ENCODE data around the gene ANKRD11.

ANKRD11 gene

DNA sequence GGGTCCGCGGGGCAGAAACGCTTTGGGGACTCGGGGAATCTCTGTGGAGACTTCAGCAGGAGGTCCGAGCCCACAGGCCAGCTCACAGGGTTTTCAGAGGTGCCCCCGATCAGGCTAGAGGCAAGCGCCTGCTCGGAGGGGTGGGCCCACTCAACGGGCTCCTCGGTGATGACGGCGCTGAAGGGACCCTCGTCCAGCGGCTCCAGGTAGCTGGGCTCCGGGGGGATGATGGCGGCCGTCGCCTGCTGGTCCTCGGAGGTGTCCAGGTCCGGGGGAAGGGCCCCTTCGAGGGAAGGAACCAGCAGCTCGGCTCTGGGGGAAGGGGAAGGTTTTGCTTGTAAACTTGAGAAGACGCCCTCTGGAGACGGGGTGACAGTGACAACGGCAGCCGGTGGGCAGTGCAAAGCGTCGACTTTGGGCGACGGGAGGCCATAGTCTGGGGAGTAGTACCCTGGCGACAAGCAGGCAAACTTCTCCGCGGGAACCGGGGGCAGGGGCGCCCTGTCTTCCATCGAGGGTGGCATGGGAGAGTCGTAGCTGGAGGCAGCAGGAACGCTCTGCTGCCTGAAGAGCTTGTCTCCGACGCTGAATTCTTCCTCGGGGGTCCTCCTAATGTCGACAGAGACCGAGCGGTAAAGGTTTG lies 209.7 kb downstream of the ANKRD11 start:
- H3K9me3 ChIP-seq (ENCODE audit: control insufficient read depth, low read length): no peaks in the 10 kb centered on the region
- DNase-seq: no peak
- peaks cover 70% of the 10 kb centered on the region for H3K36me3 ChIP-seq (ENCODE audit: control insufficient read depth, insufficient read depth, low read length)
- H3K27ac ChIP-seq (ENCODE audit: insufficient read depth, low read length, poor library complexity, severe bottlenecking): no peak overlapping the region
- H3K27me3 ChIP-seq (replicated peaks; ENCODE audit: control insufficient read depth, insufficient read depth, low read length, poor library complexity, severe bottlenecking): no peaks in the 10 kb centered on the region
- no peak overlapping the region for H3K4me3 ChIP-seq (ENCODE audit: insufficient read depth, low read depth, low read length, poor library complexity, severe bottlenecking)
- no peaks in the 10 kb centered on the region for H3K4me1 ChIP-seq (ENCODE audit: control insufficient read depth, insufficient read depth, low read length, poor library complexity, severe bottlenecking)

DNA sequence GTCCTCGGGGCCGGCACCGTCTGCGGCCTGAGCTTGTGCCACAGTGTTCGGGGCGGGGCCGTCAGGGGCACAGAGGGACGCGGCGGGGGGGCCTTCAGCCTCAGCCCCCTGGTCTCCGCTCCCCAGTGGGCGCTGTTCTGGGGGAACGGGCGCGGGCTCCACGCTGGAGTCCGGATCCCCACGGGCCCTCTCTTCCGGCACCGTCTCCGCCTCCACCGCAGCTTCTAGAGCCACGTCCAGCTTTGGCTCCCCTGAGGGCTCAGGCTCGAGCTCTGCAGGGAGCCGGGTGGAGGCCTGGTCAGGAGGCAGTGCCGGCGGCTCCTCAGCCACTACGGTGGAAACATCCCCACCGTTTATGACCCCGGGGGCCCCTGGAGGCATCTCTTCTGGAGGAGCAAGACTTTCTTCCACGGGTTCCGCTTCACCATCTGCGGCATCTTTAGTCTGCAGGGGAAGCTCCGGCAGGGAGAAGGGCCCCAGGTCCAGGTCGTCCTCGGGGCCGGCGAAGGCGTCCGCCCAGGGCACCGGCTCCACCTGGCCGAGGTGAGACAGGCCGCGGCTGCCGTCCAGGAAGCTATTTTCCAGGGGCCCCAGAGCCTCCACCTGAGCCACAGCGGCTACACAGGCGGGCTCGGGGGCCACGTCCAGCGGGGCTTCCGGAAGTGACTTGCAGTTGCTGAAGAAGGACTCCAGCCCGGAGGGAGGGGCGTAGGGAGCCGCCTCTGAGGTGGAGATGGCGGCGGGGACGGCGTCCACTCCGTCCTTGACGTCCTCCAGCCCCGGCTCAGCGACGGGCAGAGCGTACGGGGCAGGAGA lies 210.5 kb downstream of the ANKRD11 start:
- Histone ChIP-seq H3K36me3 (ENCODE audit: control insufficient read depth, insufficient read depth, low read length) (peaks cover 70% of the 10 kb centered on the region), H3K27ac (ENCODE audit: insufficient read depth, low read length, poor library complexity, severe bottlenecking) (no peak overlapping the region), H3K9me3 (ENCODE audit: control insufficient read depth, low read length) (no peaks in the 10 kb centered on the region), H3K4me3 (ENCODE audit: insufficient read depth, low read depth, low read length, poor library complexity, severe bottlenecking) (no peak overlapping the region), H3K4me1 (ENCODE audit: control insufficient read depth, insufficient read depth, low read length, poor library complexity, severe bottlenecking) (no peaks in the 10 kb centered on the region), H3K27me3 (replicated peaks; ENCODE audit: control insufficient read depth, insufficient read depth, low read length, poor library complexity, severe bottlenecking) (no peaks in the 10 kb centered on the region)
- no peak for DNase-seq

DNA sequence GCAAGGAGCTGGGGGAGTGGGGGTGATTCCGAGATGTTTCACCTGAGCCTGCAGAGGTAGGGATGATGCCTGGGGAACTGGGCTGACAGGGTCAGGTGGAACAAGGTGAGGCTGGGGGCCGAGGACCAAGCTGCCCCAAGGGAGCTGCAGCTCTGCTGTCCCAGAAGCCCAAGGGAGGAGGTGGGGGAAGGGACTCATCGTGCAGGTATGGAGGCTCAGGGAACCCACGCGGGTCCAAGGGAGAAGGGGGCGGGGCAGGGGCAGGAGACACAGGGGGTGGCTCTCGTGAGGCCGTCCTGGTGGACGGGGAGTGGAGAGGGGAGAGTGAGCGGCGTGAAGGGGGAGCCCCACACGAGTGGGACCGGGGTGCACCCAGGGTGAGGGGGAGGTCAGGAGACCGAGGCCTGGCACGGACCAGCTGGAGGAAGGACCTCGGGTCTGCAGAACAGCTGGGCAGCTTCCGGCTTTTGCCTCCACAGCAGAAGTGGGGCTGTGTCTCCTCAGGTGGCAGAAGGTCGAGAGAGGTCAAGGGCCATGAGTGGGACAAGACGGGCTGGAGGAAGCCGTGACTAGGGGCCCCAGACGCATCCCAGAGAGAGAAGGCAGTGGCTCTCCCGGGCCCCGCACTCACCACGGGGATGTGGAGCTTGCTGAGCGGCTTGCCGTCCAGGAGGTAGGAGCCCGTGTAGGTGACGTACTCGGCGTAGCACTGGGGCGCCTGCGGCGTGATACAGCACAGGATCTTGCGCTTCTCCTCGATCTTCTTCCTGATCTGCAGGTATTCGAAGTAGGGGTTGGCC lies 211.7 kb downstream of the ANKRD11 start:
- H3K27ac ChIP-seq (ENCODE audit: insufficient read depth, low read length, poor library complexity, severe bottlenecking): no peak overlapping the region
- no peaks in the 10 kb centered on the region for H3K4me1 ChIP-seq (ENCODE audit: control insufficient read depth, insufficient read depth, low read length, poor library complexity, severe bottlenecking)
- H3K9me3 ChIP-seq (ENCODE audit: control insufficient read depth, low read length): no peaks in the 10 kb centered on the region
- no peaks in the 10 kb centered on the region for H3K27me3 ChIP-seq (replicated peaks; ENCODE audit: control insufficient read depth, insufficient read depth, low read length, poor library complexity, severe bottlenecking)
- no peak overlapping the region for H3K4me3 ChIP-seq (ENCODE audit: insufficient read depth, low read depth, low read length, poor library complexity, severe bottlenecking)
- no peak for DNase-seq
- H3K36me3 ChIP-seq (ENCODE audit: control insufficient read depth, insufficient read depth, low read length): peaks cover 71% of the 10 kb centered on the region

DNA sequence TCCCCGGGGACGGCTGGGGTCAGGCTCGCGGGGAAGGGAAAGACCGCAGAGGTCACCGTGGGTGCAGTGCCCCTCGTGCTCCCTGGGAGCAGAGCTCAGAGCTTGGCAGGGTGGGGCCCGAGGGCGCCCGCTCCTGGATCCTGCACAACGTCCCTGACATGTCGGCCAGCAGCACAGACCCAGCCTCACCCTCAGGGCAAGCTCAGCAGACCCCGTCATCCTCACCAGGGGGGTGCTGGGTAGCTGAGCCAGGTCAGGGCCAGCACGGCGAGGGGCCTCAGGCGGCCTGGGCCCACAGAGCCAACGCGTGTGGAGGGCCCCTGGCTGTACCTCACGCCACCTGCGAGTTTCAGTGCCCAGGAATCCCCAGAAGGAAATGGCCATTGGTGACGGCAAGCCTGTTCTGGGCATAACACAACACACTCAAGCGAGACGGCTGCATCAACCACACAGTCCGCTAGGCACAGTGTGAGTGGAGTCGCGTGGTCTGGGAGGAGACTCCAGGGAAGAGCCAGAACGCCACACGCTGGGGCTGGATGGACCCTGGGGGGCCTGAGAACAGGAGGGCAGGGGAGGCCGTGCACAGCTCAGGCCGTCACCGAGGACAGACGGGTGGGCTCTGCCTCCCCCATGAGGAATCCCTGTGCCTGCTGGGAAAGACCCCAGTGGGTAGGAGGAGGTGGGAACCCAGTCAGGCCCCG lies 212.6 kb downstream of the ANKRD11 start:
- H3K27ac ChIP-seq (ENCODE audit: insufficient read depth, low read length, poor library complexity, severe bottlenecking): no peak overlapping the region
- H3K4me1 ChIP-seq (ENCODE audit: control insufficient read depth, insufficient read depth, low read length, poor library complexity, severe bottlenecking): no peaks in the 10 kb centered on the region
- H3K9me3 ChIP-seq (ENCODE audit: control insufficient read depth, low read length): no peaks in the 10 kb centered on the region
- H3K4me3 ChIP-seq (ENCODE audit: insufficient read depth, low read depth, low read length, poor library complexity, severe bottlenecking): no peak overlapping the region
- no peak for DNase-seq
- peaks cover 78% of the 10 kb centered on the region for H3K36me3 ChIP-seq (ENCODE audit: control insufficient read depth, insufficient read depth, low read length)
- no peaks in the 10 kb centered on the region for H3K27me3 ChIP-seq (replicated peaks; ENCODE audit: control insufficient read depth, insufficient read depth, low read length, poor library complexity, severe bottlenecking)

DNA sequence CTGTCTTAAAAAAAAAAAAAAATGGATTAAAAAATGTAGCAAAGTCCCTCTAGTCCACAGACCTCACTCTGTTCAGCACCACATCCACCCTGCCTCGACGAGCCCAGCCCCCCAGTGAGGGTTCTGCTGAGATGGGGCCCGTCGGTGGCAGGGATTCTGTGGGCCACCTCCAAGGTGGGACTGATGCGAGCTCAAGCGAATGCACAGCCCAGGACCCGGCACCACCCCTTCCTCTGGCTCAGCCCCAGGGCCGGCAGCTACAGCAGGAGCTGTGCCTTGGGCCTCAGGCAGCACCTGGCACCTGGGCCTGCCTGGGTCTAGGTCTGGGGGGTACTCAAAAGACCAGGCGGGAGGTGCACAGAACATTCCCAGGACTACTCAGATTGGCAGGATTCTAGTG lies 213.3 kb downstream of the ANKRD11 start:
- no peak for DNase-seq
- Histone ChIP-seq H3K9me3 (ENCODE audit: control insufficient read depth, low read length) (no peaks in the 10 kb centered on the region), H3K27me3 (replicated peaks; ENCODE audit: control insufficient read depth, insufficient read depth, low read length, poor library complexity, severe bottlenecking) (no peaks in the 10 kb centered on the region), H3K4me3 (ENCODE audit: insufficient read depth, low read depth, low read length, poor library complexity, severe bottlenecking) (no peak overlapping the region), H3K36me3 (ENCODE audit: control insufficient read depth, insufficient read depth, low read length) (peaks cover 79% of the 10 kb centered on the region), H3K27ac (ENCODE audit: insufficient read depth, low read length, poor library complexity, severe bottlenecking) (no peak overlapping the region), H3K4me1 (ENCODE audit: control insufficient read depth, insufficient read depth, low read length, poor library complexity, severe bottlenecking) (no peaks in the 10 kb centered on the region)

DNA sequence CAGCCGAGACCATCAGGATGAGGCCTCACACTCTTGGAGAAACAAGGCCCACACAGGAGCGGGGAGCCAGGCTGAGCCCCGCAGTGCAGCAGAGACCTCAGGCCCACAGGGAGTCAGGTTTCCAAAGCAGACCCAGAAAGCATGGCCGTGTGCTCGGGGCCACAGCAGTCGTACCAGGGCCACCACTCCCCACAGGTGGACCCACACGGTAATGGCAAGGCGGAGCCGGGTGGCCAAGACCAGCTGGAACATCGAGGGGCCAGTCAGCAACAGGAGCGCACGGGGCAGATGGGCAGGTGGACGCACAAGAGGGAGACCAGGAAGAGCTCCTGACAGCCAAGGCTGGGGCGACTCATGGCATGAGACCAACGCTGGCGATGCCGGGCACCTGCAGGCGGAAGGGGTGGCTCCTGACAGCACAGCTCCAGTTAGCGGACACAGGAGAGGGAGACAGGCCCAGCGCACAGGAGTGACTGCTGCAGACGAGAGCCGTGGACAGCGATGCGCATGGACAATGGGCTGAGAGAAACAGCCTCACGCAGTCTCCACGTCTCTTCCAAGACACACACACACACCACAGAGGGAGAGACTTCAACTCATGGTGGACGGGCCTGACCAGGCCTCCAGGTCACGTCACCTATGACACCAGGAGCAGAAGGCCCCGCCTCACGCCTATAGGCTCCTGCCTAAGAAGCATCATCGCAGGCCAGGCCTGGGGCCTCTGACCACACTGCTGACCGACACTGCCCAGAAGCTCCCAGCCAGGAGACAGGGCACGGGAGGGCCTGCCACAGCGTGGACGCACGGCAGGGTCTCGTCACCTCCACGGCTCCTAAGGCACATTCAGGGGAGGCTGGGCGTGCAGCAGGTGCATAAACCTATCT lies 214.3 kb downstream of the ANKRD11 start:
- Histone ChIP-seq H3K4me1 (ENCODE audit: control insufficient read depth, insufficient read depth, low read length, poor library complexity, severe bottlenecking) (no peaks in the 10 kb centered on the region), H3K27ac (ENCODE audit: insufficient read depth, low read length, poor library complexity, severe bottlenecking) (no peak overlapping the region), H3K4me3 (ENCODE audit: insufficient read depth, low read depth, low read length, poor library complexity, severe bottlenecking) (no peak overlapping the region), H3K27me3 (replicated peaks; ENCODE audit: control insufficient read depth, insufficient read depth, low read length, poor library complexity, severe bottlenecking) (no peaks in the 10 kb centered on the region), H3K36me3 (ENCODE audit: control insufficient read depth, insufficient read depth, low read length) (peaks cover 79% of the 10 kb centered on the region), H3K9me3 (ENCODE audit: control insufficient read depth, low read length) (no peaks in the 10 kb centered on the region)
- DNase-seq: no peak

DNA sequence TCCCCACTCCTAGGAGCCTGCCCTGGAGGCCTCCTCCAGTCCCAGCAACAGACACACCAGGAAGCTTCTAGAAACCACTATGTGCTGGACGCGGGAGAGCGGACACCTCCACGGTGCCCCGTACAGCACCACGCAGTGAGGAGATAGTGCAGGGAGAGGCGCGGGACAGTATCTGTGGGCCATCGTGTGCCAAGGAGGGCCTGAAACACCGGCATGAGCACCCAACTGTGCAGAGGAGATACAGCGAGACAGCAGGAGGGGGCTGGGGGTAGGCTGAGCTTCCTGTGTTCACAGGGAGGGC lies 215.1 kb downstream of the ANKRD11 start:
- Histone ChIP-seq H3K4me1 (ENCODE audit: control insufficient read depth, insufficient read depth, low read length, poor library complexity, severe bottlenecking) (no peaks in the 10 kb centered on the region), H3K36me3 (ENCODE audit: control insufficient read depth, insufficient read depth, low read length) (peaks cover 79% of the 10 kb centered on the region)

DNA sequence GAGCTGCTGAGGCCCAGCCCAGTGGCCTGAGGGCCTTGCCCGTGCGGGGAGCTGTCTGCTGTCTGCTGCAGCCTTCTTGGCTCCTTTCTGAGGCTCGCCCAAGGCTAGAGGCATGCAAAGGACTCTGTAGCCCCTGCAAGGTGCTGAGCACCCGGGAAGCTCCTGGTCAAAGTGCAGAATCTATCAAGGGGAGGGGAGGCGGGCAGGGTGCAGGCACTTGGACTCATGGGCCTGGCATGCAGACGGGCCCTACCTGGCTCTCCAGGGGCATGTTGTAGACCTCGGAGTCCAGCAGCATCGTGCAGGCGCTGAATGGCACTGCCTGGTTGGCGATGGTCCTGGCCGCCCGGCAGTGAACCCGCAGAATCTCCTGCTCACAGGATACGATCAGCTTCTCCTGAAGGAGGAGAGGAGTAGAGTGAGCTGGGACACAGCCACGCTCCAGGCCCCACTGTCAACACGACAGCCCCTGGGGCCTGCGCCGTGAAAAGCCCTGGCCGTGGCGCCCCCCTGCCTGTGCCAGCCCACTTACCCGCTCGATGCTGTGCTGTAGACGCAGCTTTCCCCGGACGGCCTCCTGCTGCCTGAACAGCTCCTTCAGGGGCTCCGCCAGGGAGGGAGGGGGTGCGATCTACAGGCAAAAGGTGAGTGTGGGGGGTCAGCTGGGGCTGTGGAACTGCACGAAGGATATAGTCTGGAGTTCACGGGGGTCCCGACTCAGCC lies 215.6 kb downstream of the ANKRD11 start:
- no peak overlapping the region for H3K27ac ChIP-seq (ENCODE audit: insufficient read depth, low read length, poor library complexity, severe bottlenecking)
- no peak for DNase-seq
- H3K4me3 ChIP-seq (ENCODE audit: insufficient read depth, low read depth, low read length, poor library complexity, severe bottlenecking): no peak overlapping the region
- no peaks in the 10 kb centered on the region for H3K9me3 ChIP-seq (ENCODE audit: control insufficient read depth, low read length)
- no peaks in the 10 kb centered on the region for H3K4me1 ChIP-seq (ENCODE audit: control insufficient read depth, insufficient read depth, low read length, poor library complexity, severe bottlenecking)
- no peaks in the 10 kb centered on the region for H3K27me3 ChIP-seq (replicated peaks; ENCODE audit: control insufficient read depth, insufficient read depth, low read length, poor library complexity, severe bottlenecking)
- peaks cover 79% of the 10 kb centered on the region for H3K36me3 ChIP-seq (ENCODE audit: control insufficient read depth, insufficient read depth, low read length)

More for the DNA sequence above, 215.1 kb downstream of the ANKRD11 start:
- H3K27me3 ChIP-seq (replicated peaks; ENCODE audit: control insufficient read depth, insufficient read depth, low read length, poor library complexity, severe bottlenecking): no peaks in the 10 kb centered on the region
- no peaks in the 10 kb centered on the region for H3K9me3 ChIP-seq (ENCODE audit: control insufficient read depth, low read length)
- no peak overlapping the region for H3K4me3 ChIP-seq (ENCODE audit: insufficient read depth, low read depth, low read length, poor library complexity, severe bottlenecking)
- no peak overlapping the region for H3K27ac ChIP-seq (ENCODE audit: insufficient read depth, low read length, poor library complexity, severe bottlenecking)
- no peak for DNase-seq

Data from effector memory CD4-positive, alpha-beta T cell (primary cell).